H1 (cell line): ENCODE results near the gene TUBGCP2. TPM values are rescaled to one million over a fixed set of nuclear protein-coding genes. Genes with fewer than 3 reads are reported as not detected.
A peak's percentile ranks its signal among the peaks of the same experiment; 100 is the strongest.

Experiments
- ASH2L ChIP-seq: fragments of 200-600, 300-600 bp; sonication (generic); IDR thresholded peaks from one replicate; pipeline ENCODE4 v1.7.1; 2017; ENCODE audit warnings: low read length
- ATF3 ChIP-seq: IDR thresholded peaks from 2 replicates; pipeline ENCODE4 v1.6.1; 2011; ENCODE audit warnings: low read depth, mild to moderate bottlenecking, low read length; ENCODE audit not compliant: insufficient read depth
- BCL11A ChIP-seq, 2 experiments: IDR thresholded peaks; one replicate each; pipeline ENCODE4 v1.6.1; 2011; ENCODE audit warnings: low read depth in 2 of 2, low read length in 2 of 2, mild to moderate bottlenecking in 2 of 2
- CTBP2 ChIP-seq: IDR thresholded peaks from 2 replicates; pipeline ENCODE4 v1.7.0; 2011; ENCODE audit warnings: borderline replicate concordance, mild to moderate bottlenecking, moderate library complexity, mixed read lengths, low read length; ENCODE audit not compliant: insufficient read depth, insufficient read length
- E2F6 ChIP-seq: IDR thresholded peaks from 2 replicates; pipeline ENCODE4 v1.6.1; 2012; ENCODE audit warnings: inconsistent platforms
- EZH2 ChIP-seq: fragments of 200-600 bp; sonication (generic); IDR thresholded peaks from 2 replicates; pipeline ENCODE4 v1.7.1; 2012; ENCODE audit warnings: low read depth, mild to moderate bottlenecking, moderate library complexity, low read length, inconsistent platforms; ENCODE audit not compliant: severe bottlenecking
- FOSL1 ChIP-seq: IDR thresholded peaks from 2 replicates; pipeline ENCODE4 v1.6.1; 2011; ENCODE audit warnings: mild to moderate bottlenecking, low read depth, low read length, moderate library complexity; ENCODE audit not compliant: insufficient read depth
- GABPA ChIP-seq: IDR thresholded peaks from 2 replicates; pipeline ENCODE4 v1.6.1; 2011; ENCODE audit warnings: mild to moderate bottlenecking, low read length, moderate library complexity, borderline replicate concordance; ENCODE audit not compliant: insufficient read depth
- GTF2F1 ChIP-seq: IDR thresholded peaks from 2 replicates; pipeline ENCODE4 v1.6.1; 2012; ENCODE audit warnings: low read depth, low read length, improper control_type of control experiment, borderline replicate concordance
- JUND ChIP-seq: IDR thresholded peaks from 2 replicates; pipeline ENCODE4 v1.6.1; 2011; ENCODE audit warnings: mild to moderate bottlenecking, improper control_type of control experiment, low read length
- KDM1A ChIP-seq: fragments of 200-600, 300-600 bp; sonication (generic); IDR thresholded peaks from 2 replicates; pipeline ENCODE4 v1.7.1; 2016; ENCODE audit warnings: mild to moderate bottlenecking, low read length, borderline replicate concordance
- MAX ChIP-seq: IDR thresholded peaks from 2 replicates; pipeline ENCODE4 v1.6.1; 2012; ENCODE audit warnings: inconsistent platforms
- POLR2AphosphoS5 ChIP-seq: IDR thresholded peaks from 2 replicates; pipeline ENCODE4 v1.6.1; 2011; ENCODE audit warnings: low read depth, low read length
- RXRA ChIP-seq: IDR thresholded peaks from 2 replicates; pipeline ENCODE4 v1.6.1; 2011; ENCODE audit warnings: low read depth, mild to moderate bottlenecking, low read length, moderate library complexity; ENCODE audit not compliant: insufficient read depth
- SIX5 ChIP-seq: IDR thresholded peaks from 2 replicates; pipeline ENCODE4 v1.6.1; 2011; ENCODE audit warnings: mild to moderate bottlenecking, low read depth, low read length
- SRF ChIP-seq: IDR thresholded peaks from 2 replicates; pipeline ENCODE4 v1.6.1; 2011; ENCODE audit warnings: mild to moderate bottlenecking, low read depth, low read length, moderate library complexity
- TAF1 ChIP-seq: IDR thresholded peaks from 2 replicates; pipeline ENCODE4 v1.6.1; 2011; ENCODE audit warnings: mild to moderate bottlenecking, low read depth, low read length
- polyA plus RNA-seq, 7 experiments: library from polyadenylated mRNA; depleted of rRNA in 3 of 7; stranded (reverse) in 5 of 7; unstranded in 2 of 7; fragments of >200 nt in 5 of 7; fragments of 200-250 nt in 2 of 7; gene quantifications; 1 replicate in 5 of 7; 2 replicates in 1 of 7; 4 replicates in 1 of 7; pipeline versions ENCODE4 v1.2.1 to v1.2.3, GENCODE V29; 2011 to 2013; ENCODE audit warnings: missing spikeins in 2 of 7, mixed read lengths in 2 of 7
- total RNA-seq: library from RNA; stranded (reverse); fragmentation: NEBNext Ultra II Directional; extraction: Animal tissue kit (Norgen Biotek cat#: 25700); gene quantifications from 2 replicates; pipeline ENCODE4 v1.2.1, GENCODE V29; 2021

TUBGCP2 gene
- total and polyA plus RNA-seq, 2 of the 8 experiments (the other 6 are each of a cell fraction or from before 2014, with no cell fraction given), result 34.9 to 51.9 TPM

- TF ChIP-seq TAF1, result no peak
- TF ChIP-seq JUND, result no peak
- no peak for TF ChIP-seq SRF
- TF ChIP-seq GABPA, result no peak
- TF ChIP-seq ATF3, result no peak
- TF ChIP-seq GTF2F1, result no peak
- no peak for TF ChIP-seq RXRA
- TF ChIP-seq SIX5, result no peak
- no peak for TF ChIP-seq BCL11A (IDR thresholded peaks at IDR 0.05; ENCODE audit: low read depth in 2 of 2, low read length in 2 of 2)
- TF ChIP-seq POLR2AphosphoS5, result no peak
- TF ChIP-seq ASH2L, result no peak
- peak; percentile 51; the same call in 1 of the 2 replicates for TF ChIP-seq MAX
- TF ChIP-seq EZH2, result peak; percentile 21
- no peak for TF ChIP-seq FOSL1
- TF ChIP-seq CTBP2, result no peak
- no peak; the same call in none of the 2 replicates for TF ChIP-seq E2F6
- TF ChIP-seq KDM1A, result no peak
These were observed 26.0 kb upstream of the TUBGCP2 start (continued) for GRCh38 chr10:133334503-133335245.
